Esophagus squamous epithelium (tissue), 5 donors: Measurements from ENCODE around the gene ZBTB43. TPM values are rescaled to one million over a fixed set of nuclear protein-coding genes. Genes with fewer than 3 reads are reported as not detected.
A peak's percentile ranks its signal among the peaks of the same experiment; 100 is the strongest.

Experiments used
- DNase-seq: peaks from one replicate; lab custom pipeline; 2025; lab: John Stamatoyannopoulos, UW
- H3K27ac ChIP-seq, 4 donors: fragments of 200-600 bp; sonication (generic); one replicate each; pipeline ENCODE4 v1.5.1; 2016 to 2019; ENCODE audit warnings: mild to moderate bottlenecking in 1 of 4
- H3K27me3 ChIP-seq, 4 donors: fragments of 200-600 bp; sonication (generic); 1 replicate in 3 of 4; 2 replicates in 1 of 4; pipeline versions ENCODE4 v1.5.1 to v1.6.0; 2017 to 2021; ENCODE audit warnings: antibody characterized with exemption in 1 of 4
- H3K36me3 ChIP-seq, 3 donors: fragments of 200-600 bp; sonication (generic); one replicate each; pipeline ENCODE4 v1.5.1; 2016 to 2019
- H3K4me1 ChIP-seq, 3 donors: fragments of 200-600 bp; sonication (generic); one replicate each; pipeline ENCODE4 v1.5.1; 2017 to 2019
- H3K4me3 ChIP-seq, 4 donors: fragments of 200-600 bp; sonication (generic); 1 replicate in 3 of 4; 2 replicates in 1 of 4; pipeline ENCODE4 v1.5.1; 2016 to 2019; ENCODE audit warnings: mild to moderate bottlenecking in 2 of 4, moderate library complexity in 1 of 4
- H3K9me3 ChIP-seq, 3 donors: fragments of 200-600 bp; sonication (generic); one replicate each; pipeline ENCODE4 v1.5.1; 2016 to 2019
- CTCF ChIP-seq, 6 experiments: fragments of 450-650 bp in 4 of 6; fragments of 200-600 bp in 2 of 6; sonication (generic) in 2 of 6; IDR thresholded peaks; one replicate each; pipeline ENCODE4 v1.5.1; 2016 to 2019; ENCODE audit warnings: antibody characterized with exemption in 6 of 6, mild to moderate bottlenecking in 4 of 6, moderate library complexity in 4 of 6
- POLR2A ChIP-seq, 4 donors: fragments of 450-650 bp; IDR thresholded peaks; one replicate each; pipeline ENCODE4 v1.6.1; 2017; ENCODE audit warnings: antibody characterized with exemption in 4 of 4, mild to moderate bottlenecking in 4 of 4, moderate library complexity in 3 of 4
- WGBS, 2 donors: methylation state at CpG; one replicate each; pipeline ENCODE4 v1.1.5; 2018; 5-methylcytosine and 5-hydroxymethylcytosine counted together
- intact Hi-C: fragments of 100-400 bp; cut with DNase I; formaldehyde crosslinking; loops from one replicate; pipeline ENCODE4 v1.15.0; 2022
- total RNA-seq, 4 donors: library from RNA; depleted of rRNA; stranded (reverse); fragments of >200 nt; gene quantifications; one replicate each; pipeline ENCODE4 v1.1.0, GENCODE V29; 2016
- donor health status: DM: yes; HTN: yes; CAD: no.

ZBTB43 gene
- total RNA-seq, 4 donors from 2014 or later = 9.9 to 14.3 (median 12.9) TPM

DNA sequence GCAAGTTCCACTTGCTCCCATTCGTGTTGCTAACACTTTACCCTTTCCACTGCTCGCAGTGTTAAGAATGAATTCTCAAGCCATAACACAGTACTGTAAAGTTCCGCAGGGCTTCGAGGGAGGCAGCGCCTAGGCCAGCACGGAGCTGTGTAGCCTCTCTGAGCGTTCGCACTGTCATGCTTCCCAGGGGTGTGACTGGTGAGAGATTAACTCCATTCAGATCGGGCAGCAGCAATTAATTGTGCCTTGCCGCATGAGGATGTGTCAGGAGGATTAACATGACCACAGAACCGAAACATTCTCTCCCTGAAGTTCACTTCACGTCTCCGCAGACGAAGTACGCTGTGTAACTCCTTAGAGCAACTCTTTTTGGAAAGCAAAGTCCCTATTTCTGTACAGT lies 78.8 kb downstream of the ZBTB43 start:
- 38 to 75% methylated on average over 12 to 14 of the region's 15 CpGs for WGBS, 2 donors
- DNase-seq = no peak
- peak overlapping the region in 1 of 4 donors; percentile 21 for H3K27ac ChIP-seq

GRCh38 chr9:126885131-126885641 lies 80.3 kb downstream of the ZBTB43 start:
- no peak overlapping the region for H3K27ac ChIP-seq
- TF ChIP-seq POLR2A (IDR thresholded peaks at IDR 0.05) (no peak), CTCF (IDR thresholded peaks at IDR 0.05) (no peak)
- H3K4me3 ChIP-seq = no peak overlapping the region
- 64 to 65% methylated on average over 6 of the region's 6 CpGs for WGBS, 2 donors
- H3K27me3 ChIP-seq = no peaks in the 10 kb centered on the region
- peaks cover under 1 to 35% (median 1%) of the 10 kb centered on the region in 3 donors for H3K36me3 ChIP-seq
- intact Hi-C loops = no loop called here
- peaks cover 0 to 30% (median 0%) of the 10 kb centered on the region in 3 donors for H3K4me1 ChIP-seq
- H3K9me3 ChIP-seq = no peaks in the 10 kb centered on the region
- no peak for DNase-seq

More for the DNA sequence above, 78.8 kb downstream of the ZBTB43 start:
- Histone ChIP-seq H3K27me3 (no peaks in the 10 kb centered on the region), H3K36me3 (peaks cover 7 to 46% (median 10%) of the 10 kb centered on the region in 3 donors), H3K9me3 (no peaks in the 10 kb centered on the region), H3K4me1 (peaks cover 0 to 34% (median 0%) of the 10 kb centered on the region in 3 donors), H3K4me3 (no peak overlapping the region)
- TF ChIP-seq CTCF (IDR thresholded peaks at IDR 0.05) (no peak), POLR2A (IDR thresholded peaks at IDR 0.05) (no peak)
- intact Hi-C loops = no loop called here

DNA sequence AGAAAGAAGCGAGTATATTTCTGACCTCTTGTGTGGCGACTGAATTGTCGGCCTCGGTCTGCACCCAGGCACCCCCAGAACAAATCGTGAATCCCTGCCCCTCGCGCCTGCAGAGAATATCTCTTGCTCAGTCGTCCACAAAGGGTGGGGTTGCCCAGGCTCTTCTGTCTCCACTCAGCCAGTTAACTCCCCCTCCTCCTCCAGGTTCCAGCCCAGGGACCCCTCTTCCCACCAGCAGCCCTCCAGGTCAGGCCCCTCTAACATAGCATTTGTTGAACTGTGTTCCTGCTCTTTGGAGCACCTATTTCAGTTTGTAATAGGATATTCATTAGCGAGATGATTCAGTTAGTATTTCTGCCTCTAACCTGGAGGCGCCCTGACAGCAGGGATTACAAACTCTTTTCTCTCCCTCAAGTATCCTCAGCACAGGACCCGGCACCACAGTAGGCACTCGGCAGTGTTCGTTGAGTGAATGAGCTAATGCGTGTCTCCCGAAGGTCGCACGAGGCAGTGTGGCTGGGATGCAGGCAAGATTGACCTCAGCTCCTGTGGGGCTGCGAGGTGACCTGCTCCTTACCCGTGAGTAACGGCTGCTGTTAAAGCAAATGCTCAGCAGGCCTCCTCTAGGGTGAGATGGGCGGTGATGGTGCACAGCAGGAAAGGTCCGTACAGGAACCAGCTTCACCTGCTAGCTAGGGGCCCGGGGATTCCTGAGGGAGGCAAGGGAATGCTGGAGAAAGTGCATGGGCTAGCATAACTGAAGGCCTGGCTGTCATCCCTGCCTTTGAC lies 81.4 kb downstream of the ZBTB43 start:
- Histone ChIP-seq H3K4me3 (no peak overlapping the region), H3K36me3 (peaks cover 0 to 24% (median 0%) of the 10 kb centered on the region in 3 donors), H3K27me3 (no peaks in the 10 kb centered on the region), H3K4me1 (peaks cover 0 to 25% (median 0%) of the 10 kb centered on the region in 3 donors), H3K9me3 (no peaks in the 10 kb centered on the region), H3K27ac (no peak overlapping the region)
- 90 to 91% methylated on average over 20 to 23 of the region's 23 CpGs for WGBS, 2 donors
- no peak for DNase-seq
- intact Hi-C loops = no loop called here
- no peak for TF ChIP-seq POLR2A (IDR thresholded peaks at IDR 0.05)
- TF ChIP-seq CTCF (IDR thresholded peaks at IDR 0.05) = no peak

DNA sequence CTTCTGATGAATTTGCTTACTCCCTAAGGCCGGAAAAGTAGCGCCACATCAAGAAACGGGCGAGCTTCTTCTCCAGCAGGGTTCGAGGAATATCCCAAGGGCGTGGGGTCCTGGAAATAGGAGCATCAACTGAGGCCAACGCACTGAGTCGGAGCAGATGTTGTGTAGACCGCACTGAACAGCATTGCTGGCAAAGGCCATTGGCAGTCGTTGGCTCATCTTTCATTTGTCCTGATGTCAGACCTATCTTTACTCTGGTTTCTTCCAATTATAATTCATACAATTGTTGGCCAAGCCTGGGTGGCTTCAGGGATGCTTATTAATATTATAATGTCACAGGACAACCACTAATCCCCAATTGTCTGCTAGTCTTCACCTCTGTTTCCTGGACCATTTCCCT lies 82.1 kb downstream of the ZBTB43 start:
- Histone ChIP-seq H3K4me1 (peaks cover 0 to 25% (median 0%) of the 10 kb centered on the region in 3 donors), H3K27ac (no peak overlapping the region), H3K36me3 (peaks cover 0 to 18% (median 0%) of the 10 kb centered on the region in 3 donors), H3K27me3 (no peaks in the 10 kb centered on the region), H3K9me3 (no peaks in the 10 kb centered on the region), H3K4me3 (no peak overlapping the region)
- TF ChIP-seq CTCF (IDR thresholded peaks at IDR 0.05) (no peak), POLR2A (IDR thresholded peaks at IDR 0.05) (no peak)
- DNase-seq = no peak
- WGBS, 2 donors = 83 to 89% methylated on average over 10 of the region's 10 CpGs
- intact Hi-C loops = no loop called here

Other genes starting within 250 kb of the ZBTB43 start
- under 1 TPM in 1 of 4 donors, not detected in 3; 0.23 TPM for gene LMX1B, start 191.1 kb upstream of the ZBTB43 start, total RNA-seq
- gene ZBTB34, start 55.6 kb downstream of the ZBTB43 start, total RNA-seq = 1 to 10 TPM; 4.0 to 8.2 (median 4.5) TPM
- 10 to 100 TPM in 2 of 4 donors, 1 to 10 TPM in 2; 3.0 to 16.4 (median 10.6) TPM for gene RALGPS1, start 109.7 kb downstream of the ZBTB43 start, total RNA-seq